ENCODE data around the gene FAU. TPM values are rescaled to one million over a fixed set of nuclear protein-coding genes. Genes with fewer than 3 reads are reported as not detected.
A peak's percentile ranks its signal among the peaks of the same experiment; 100 is the strongest.
"Not testable (repeated sequence)": the region's sequence is repeated elsewhere in the genome, so short reads cannot be mapped to it uniquely, and the experiment has no call there.

The FAU gene
- total RNA-seq, 8 experiments from 2014 or later = 848 to 1,834 (median 1,237) TPM

DNA sequence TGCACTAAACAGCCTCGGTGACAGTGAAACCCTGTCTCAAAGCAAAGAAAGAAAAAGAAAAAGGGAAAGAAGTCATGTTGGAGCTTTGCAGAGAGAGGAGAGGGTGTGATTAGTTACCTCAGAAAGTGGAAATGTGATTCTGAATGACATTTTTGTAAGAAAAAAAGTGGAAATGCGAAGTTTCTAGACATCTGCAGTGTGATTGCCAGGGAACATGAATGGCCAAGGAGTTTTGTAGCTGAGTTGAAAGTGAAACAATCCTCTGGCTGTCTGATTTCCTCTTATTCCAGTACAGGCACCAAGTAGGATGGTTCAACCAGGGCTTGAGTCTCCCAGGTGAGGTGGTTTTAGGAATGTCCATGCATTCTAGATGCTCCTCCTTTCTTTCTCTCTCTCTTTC is 30.2 kb upstream of the FAU start:
- H3K4me1 ChIP-seq (replicated peaks in 1 of 2) = peaks cover 10 to 16% of the 10 kb centered on the region in 2 donors
- H3K4me3 ChIP-seq = no peak overlapping the region
- no peak overlapping the region for H3K27ac ChIP-seq
- no peak for ATAC-seq (replicated peaks in 6 of 8)
- in situ Hi-C loops (cut with MboI; ENCODE audit: low pct_unique_long_range_greater_than_20kb in 2 of 9, low sequenced_read_pairs in 9 of 9, unreplicated experiment in 9 of 9) = no loop called here
- 0 to 100% (median 72%) methylated on average over 1 to 2 of the region's 2 CpGs; no CpG with 5 or more reads in 3 of the 10 experiments for WGBS, 10 experiments

DNA sequence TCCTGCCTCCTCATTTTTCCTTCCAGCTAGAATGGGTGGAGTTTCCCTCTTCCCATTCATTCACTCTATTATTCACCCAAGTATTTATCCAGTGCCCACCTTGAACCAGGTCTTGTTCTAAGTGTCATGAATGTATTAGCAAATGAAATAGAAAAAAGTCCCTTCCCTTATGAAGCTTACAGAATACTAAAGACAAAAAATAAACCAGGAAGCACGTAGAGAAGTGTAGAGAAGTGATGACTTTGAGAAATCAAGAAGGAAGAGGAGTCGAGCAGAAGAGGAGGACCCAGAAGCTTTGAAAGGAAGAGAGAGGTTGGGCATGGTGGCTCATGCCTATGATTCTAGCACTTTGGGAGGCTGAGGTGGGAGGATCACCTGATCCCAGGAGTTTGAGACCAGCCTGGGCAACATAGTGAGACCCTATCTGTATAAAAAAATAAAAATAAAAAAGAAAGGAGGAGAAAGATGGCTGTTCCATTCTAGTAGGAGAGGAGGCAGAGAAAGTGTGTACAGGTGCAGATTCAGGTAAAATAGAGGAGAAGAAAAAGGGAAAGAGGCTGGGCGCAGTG is 29.5 kb upstream of the FAU start:
- peaks cover 10 to 16% of the 10 kb centered on the region in 2 donors for H3K4me1 ChIP-seq (replicated peaks in 1 of 2)
- in situ Hi-C loops (cut with MboI; ENCODE audit: low pct_unique_long_range_greater_than_20kb in 2 of 9, low sequenced_read_pairs in 9 of 9, unreplicated experiment in 9 of 9) = no loop called here
- no peak overlapping the region for H3K27ac ChIP-seq
- no peak for ATAC-seq (replicated peaks in 6 of 8)
- H3K4me3 ChIP-seq = no peak overlapping the region
- WGBS, 10 experiments = 43 to 100% (median 79%) methylated on average over 2 to 3 of the region's 3 CpGs; no CpG with 5 or more reads in 1 of the 10 experiments

GRCh38 chr11:65150509-65151299 is 28.8 kb upstream of the FAU start:
- WGBS, 10 experiments = 0 to 48% (median 18%) methylated on average over 1 to 8 of the region's 12 CpGs; no CpG with 5 or more reads in 2 of the 10 experiments
- Histone ChIP-seq H3K4me1 (replicated peaks in 1 of 2) (peaks cover 10 to 16% of the 10 kb centered on the region in 2 donors), H3K4me3 (no peak overlapping the region), H3K27ac (peak overlapping the region; percentile 40 to 68)
- in situ Hi-C loops (cut with MboI; ENCODE audit: low pct_unique_long_range_greater_than_20kb in 2 of 9, low sequenced_read_pairs in 9 of 9, unreplicated experiment in 9 of 9) = no loop called here
- ATAC-seq (replicated peaks in 6 of 8) = peak; percentile 74 to 99 (median 98)

- 50 to 100% (median 86%) methylated on average over 1 to 7 of the region's 10 CpGs for WGBS, 10 experiments
- Histone ChIP-seq H3K27ac (peak overlapping the region in 1 of 2 donors; percentile 40), H3K4me1 (replicated peaks in 1 of 2) (peaks cover 10 to 16% of the 10 kb centered on the region in 2 donors)
- in situ Hi-C loops (cut with MboI; ENCODE audit: low pct_unique_long_range_greater_than_20kb in 2 of 9, low sequenced_read_pairs in 9 of 9, unreplicated experiment in 9 of 9); ATAC-seq (replicated peaks in 6 of 8); H3K4me3 ChIP-seq: not testable (repeated sequence)
Observed at GRCh38 chr11:65150131-65150508, 28.2 kb upstream of the FAU start.

DNA sequence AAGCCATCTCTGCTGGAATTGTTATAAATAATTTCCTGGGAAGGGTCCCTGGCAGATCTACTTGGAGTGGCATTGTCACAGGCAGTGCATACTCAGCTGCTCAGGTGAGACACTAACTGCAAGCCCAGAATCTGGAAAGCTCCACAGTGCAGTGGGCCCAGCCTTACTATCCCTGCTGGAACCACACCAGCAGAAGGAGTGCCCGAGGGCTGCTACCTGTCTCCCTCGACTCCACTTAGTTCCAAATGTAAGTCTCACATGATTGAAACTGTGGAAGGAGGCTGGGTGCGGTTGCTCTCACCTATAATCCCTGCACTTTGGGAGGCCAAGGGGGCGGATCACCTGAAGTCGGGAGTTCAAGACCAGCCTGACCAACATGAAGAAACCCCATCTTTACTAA is 26.7 kb upstream of the FAU start:
- no peak overlapping the region for H3K4me3 ChIP-seq
- peaks cover 10 to 16% of the 10 kb centered on the region in 2 donors for H3K4me1 ChIP-seq (replicated peaks in 1 of 2)
- WGBS, 10 experiments = 90 to 100% (median 98%) methylated on average over 1 to 4 of the region's 5 CpGs; no CpG with 5 or more reads in 6 of the 10 experiments
- H3K27ac ChIP-seq = no peak overlapping the region
- no peak for ATAC-seq (replicated peaks in 6 of 8)
- in situ Hi-C loops (cut with MboI; ENCODE audit: low pct_unique_long_range_greater_than_20kb in 2 of 9, low sequenced_read_pairs in 9 of 9, unreplicated experiment in 9 of 9) = no loop called here

GRCh38 chr11:65147352-65148075 is 25.6 kb upstream of the FAU start:
- in situ Hi-C loops (cut with MboI; ENCODE audit: low pct_unique_long_range_greater_than_20kb in 2 of 9, low sequenced_read_pairs in 9 of 9, unreplicated experiment in 9 of 9) = no loop called here
- ATAC-seq (replicated peaks in 6 of 8) = no peak
- Histone ChIP-seq H3K4me1 (replicated peaks in 1 of 2) (peaks cover 10 to 16% of the 10 kb centered on the region in 2 donors), H3K27ac (no peak overlapping the region), H3K4me3 (no peak overlapping the region)
- WGBS, 10 experiments = 14 to 100% (median 50%) methylated on average over 1 to 2 of the region's 2 CpGs; no CpG with 5 or more reads in 2 of the 10 experiments

DNA sequence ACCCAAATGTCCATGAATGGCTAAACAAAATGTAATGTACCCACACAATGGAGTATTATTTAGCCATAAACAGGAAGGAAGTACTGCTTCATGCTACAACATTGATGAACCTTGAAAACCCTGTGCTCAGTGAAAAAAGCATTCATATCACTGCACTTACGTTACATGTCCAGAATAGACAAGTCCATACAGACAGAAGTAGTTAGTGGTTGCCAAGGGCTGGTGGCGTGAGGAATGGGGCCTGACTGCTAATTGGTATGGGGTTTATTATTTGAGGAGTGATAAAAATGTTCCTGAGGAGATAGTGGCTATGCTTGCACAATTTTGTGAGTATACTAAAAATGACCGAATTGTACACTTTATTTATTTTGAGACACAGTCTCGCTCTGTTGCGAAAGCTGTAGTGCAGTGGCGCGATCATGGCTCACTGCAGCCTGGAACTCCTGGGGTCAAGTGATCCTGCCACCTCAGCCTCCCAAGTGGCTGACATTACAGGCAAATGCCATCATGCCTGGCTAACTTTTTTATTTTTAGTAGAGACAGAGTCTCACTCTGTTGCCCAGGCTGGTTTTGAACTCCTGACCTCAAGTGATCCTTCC is 20.1 kb upstream of the FAU start:
- Histone ChIP-seq H3K4me1 (replicated peaks in 1 of 2) (no peaks in the 10 kb centered on the region), H3K27ac (no peak overlapping the region), H3K4me3 (no peak overlapping the region)
- in situ Hi-C loops (cut with MboI; ENCODE audit: low pct_unique_long_range_greater_than_20kb in 2 of 9, low sequenced_read_pairs in 9 of 9, unreplicated experiment in 9 of 9) = no loop called here
- no peak for ATAC-seq (replicated peaks in 6 of 8)
- 64 to 100% (median 76%) methylated on average over 1 to 7 of the region's 7 CpGs; no CpG with 5 or more reads in 2 of the 10 experiments for whole genome bisulfite sequencing, 10 experiments

DNA sequence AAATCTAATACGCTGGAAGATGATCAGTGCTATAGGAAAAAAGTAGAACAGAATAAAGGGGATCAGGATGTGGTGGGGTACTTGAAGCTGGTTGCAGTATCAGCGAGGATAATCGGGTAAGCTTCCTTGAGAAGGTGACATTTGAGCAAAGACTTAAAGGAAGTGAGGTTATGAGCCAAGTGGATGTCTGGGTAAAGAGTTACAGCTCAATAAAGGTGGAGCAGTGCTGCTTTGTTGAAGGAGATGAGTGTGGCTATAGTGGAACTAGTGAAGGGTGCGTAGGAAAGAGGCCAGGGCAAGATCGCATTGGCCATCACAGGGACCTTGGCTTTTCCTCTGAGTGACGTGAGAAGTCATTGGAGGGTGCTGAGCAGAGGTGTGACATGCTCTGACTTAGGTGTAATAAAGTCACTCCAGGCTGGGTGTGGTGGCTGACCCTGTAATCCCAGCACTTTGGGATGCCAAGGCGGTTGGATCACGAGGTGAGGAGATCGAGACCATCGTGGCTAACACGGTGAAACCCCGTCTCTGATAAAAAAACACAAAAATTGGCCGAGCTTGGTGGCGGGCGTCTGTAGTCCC is 14.7 kb upstream of the FAU start:
- Histone ChIP-seq H3K27ac (no peak overlapping the region), H3K4me3 (no peak overlapping the region), H3K4me1 (replicated peaks in 1 of 2) (peaks cover 10 to 11% of the 10 kb centered on the region in 2 donors)
- ATAC-seq (replicated peaks in 6 of 8) = no peak
- 78 to 96% (median 87%) methylated on average over 1 to 12 of the region's 15 CpGs; no CpG with 5 or more reads in 1 of the 10 experiments for WGBS, 10 experiments
- in situ Hi-C loops (cut with MboI; ENCODE audit: low pct_unique_long_range_greater_than_20kb in 2 of 9, low sequenced_read_pairs in 9 of 9, unreplicated experiment in 9 of 9) = no loop called here

GRCh38 chr11:65135633-65136145 is 13.8 kb upstream of the FAU start:
- in situ Hi-C loops (cut with MboI; ENCODE audit: low pct_unique_long_range_greater_than_20kb in 2 of 9, low sequenced_read_pairs in 9 of 9, unreplicated experiment in 9 of 9) = no loop called here
- Histone ChIP-seq H3K4me1 (replicated peaks in 1 of 2) (peaks cover 10 to 11% of the 10 kb centered on the region in 2 donors), H3K4me3 (peak overlapping the region; percentile 71 to 96 (median 84)), H3K27ac (peak overlapping the region; percentile 100)
- ATAC-seq (replicated peaks in 6 of 8) = no peak
- 0 to 82% (median 64%) methylated on average over 1 to 10 of the region's 11 CpGs; no CpG with 5 or more reads in 1 of the 10 experiments for WGBS, 10 experiments

DNA sequence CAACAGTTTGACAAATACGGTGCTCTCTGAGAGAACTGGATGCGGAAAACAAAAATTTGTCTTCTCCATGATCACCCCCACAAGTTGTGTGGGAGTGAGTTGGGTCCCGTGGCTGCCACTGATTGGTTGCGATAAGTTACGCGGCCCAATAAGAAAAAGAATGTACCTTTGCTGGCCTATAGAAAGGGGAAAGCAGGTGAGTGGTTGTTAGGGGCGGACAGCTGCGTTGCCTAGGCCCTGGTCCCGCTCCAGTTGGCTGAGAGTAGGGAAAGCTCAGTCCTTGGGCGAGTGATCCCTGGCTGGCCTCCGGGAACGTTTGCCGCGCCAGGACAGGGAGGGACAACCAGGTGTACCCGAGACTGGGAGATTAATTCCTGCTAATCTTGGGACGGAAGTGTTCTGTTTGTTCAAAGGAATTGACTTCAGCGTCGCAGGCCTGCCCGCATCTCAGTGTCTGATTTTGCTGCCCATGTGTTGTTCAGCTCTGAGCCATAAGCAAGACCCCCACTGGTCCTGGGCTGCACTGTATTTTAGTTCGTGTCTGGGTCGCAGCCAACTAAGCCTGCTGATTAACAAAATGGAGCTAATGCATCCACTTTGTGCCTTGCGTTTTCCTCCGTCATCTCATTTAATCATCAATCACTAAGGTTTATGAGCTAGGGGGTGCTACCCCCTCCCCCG is 13.2 kb upstream of the FAU start:
- 0 to 14% (median 4%) methylated on average over 3 to 19 of the region's 24 CpGs; no CpG with 5 or more reads in 1 of the 10 experiments for WGBS, 10 experiments
- H3K27ac ChIP-seq = peak overlapping the region; percentile 100
- in situ Hi-C loops (cut with MboI; ENCODE audit: low pct_unique_long_range_greater_than_20kb in 2 of 9, low sequenced_read_pairs in 9 of 9, unreplicated experiment in 9 of 9) = no loop called here
- peak; percentile 84 to 90 (median 86) for ATAC-seq (replicated peaks in 6 of 8)
- peaks cover 10 to 11% of the 10 kb centered on the region in 2 donors for H3K4me1 ChIP-seq (replicated peaks in 1 of 2)
- peak overlapping the region; percentile 71 to 96 (median 84) for H3K4me3 ChIP-seq

DNA sequence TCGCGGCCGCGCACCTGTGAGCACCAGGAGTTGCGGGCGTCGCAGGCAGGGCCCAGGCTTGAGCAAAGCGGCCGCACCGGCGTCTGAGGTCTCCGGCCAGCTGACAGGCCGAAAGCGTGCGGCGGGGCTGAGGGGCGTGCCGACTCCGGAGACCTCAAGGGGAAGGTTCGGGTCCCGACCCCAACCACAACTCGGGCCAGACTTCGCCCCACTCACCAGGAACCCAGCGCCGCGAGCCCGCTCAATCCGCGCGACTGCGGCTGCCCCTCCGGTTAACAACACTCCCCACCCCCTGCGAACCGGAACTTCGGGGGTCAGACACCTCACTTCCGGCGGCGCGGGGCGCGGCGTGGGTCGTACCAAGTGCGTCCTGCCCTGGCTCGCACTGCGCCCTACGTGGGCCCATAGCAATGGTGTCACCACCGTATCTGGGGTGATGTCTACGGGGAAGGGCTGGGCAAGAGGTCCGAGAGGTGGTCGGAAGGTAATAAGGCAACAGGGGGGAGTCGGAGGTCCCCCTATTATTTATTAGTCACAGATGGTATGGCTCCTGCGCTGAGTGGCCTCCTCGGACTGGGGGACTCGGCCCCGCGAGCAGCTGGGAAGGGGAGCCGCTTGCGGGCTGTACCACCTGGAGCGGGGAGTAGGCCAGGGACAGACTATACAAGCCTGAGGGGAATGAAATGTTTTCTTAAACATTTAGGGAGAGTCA is 12.5 kb upstream of the FAU start, which contains the start of gene SYVN1:
Gene SYVN1, minus strand, starts transcription at position 280 of the 712 bp plus-strand sequence. CDS start 918 bp downstream, outside the sequence.
- peak; percentile 78 to 85 (median 82) for ATAC-seq (replicated peaks in 6 of 8)
- 0 to 3% (median 0%) methylated on average over 1 to 7 of the region's 60 CpGs; no CpG with 5 or more reads in 5 of the 10 experiments for WGBS, 10 experiments
- Histone ChIP-seq H3K4me1 (replicated peaks in 1 of 2) (peaks cover 10 to 11% of the 10 kb centered on the region in 2 donors), H3K4me3 (peak within 1 kb of the TSS; percentile 71 to 96 (median 84)), H3K27ac (peak within 1 kb of the TSS; percentile 100)
- in situ Hi-C loops (cut with MboI; ENCODE audit: low pct_unique_long_range_greater_than_20kb in 2 of 9, low sequenced_read_pairs in 9 of 9, unreplicated experiment in 9 of 9) = no loop called here
